Measurements from ENCODE around the gene GMDS. TPM values are rescaled to one million over a fixed set of nuclear protein-coding genes. Genes with fewer than 3 reads are reported as not detected.

Gene GMDS
- total RNA-seq, 1 experiment from 2014 or later = 31.1 TPM

- peaks cover 12% of the 10 kb centered on the region for H3K4me1 Mint-ChIP-seq (ENCODE audit: low read depth, unreplicated experiment)
- POLR2A ChIA-PET = no interaction called here
- no TSS peak for BruUV-seq (replicated peaks)
- Histone ChIP-seq H3K4me3 (ENCODE audit: low read depth, low read length) (no peak overlapping the region), H3K9me3 (no peaks in the 10 kb centered on the region), H3K4me1 (no peaks in the 10 kb centered on the region), H3K36me3 (ENCODE audit: control insufficient read depth, insufficient read depth, low read length) (no peaks in the 10 kb centered on the region), H3K27me3 (replicated peaks; ENCODE audit: control insufficient read depth, insufficient read depth, low read length) (no peaks in the 10 kb centered on the region)
- no peaks in the 10 kb centered on the region for H3K9me3 Mint-ChIP-seq (ENCODE audit: unreplicated experiment)
- H3K27ac Mint-ChIP-seq (ENCODE audit: unreplicated experiment) = no peak overlapping the region
- intact Hi-C loops (cut with micrococcal nuclease; ENCODE audit: unreplicated experiment) = loop anchor here (10.0 kb wide), 1 partner anchor 86 kb away; no protein-coding TSS in a partner anchor
- no peaks in the 10 kb centered on the region for H3K36me3 Mint-ChIP-seq (ENCODE audit: insufficient read depth, unreplicated experiment)
- no peaks in the 10 kb centered on the region for H3K27me3 Mint-ChIP-seq (ENCODE audit: insufficient read depth, unreplicated experiment)
- TF ChIP-seq, protein P1, sequence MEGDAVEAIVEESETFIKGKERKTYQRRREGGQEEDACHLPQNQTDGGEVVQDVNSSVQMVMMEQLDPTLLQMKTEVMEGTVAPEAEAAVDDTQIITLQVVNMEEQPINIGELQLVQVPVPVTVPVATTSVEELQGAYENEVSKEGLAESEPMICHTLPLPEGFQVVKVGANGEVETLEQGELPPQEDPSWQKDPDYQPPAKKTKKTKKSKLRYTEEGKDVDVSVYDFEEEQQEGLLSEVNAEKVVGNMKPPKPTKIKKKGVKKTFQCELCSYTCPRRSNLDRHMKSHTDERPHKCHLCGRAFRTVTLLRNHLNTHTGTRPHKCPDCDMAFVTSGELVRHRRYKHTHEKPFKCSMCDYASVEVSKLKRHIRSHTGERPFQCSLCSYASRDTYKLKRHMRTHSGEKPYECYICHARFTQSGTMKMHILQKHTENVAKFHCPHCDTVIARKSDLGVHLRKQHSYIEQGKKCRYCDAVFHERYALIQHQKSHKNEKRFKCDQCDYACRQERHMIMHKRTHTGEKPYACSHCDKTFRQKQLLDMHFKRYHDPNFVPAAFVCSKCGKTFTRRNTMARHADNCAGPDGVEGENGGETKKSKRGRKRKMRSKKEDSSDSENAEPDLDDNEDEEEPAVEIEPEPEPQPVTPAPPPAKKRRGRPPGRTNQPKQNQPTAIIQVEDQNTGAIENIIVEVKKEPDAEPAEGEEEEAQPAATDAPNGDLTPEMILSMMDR (IDR thresholded peaks at IDR 0.05; ENCODE audit: insufficient read depth in 1 of 2, low read depth in 1 of 2, low read length in 1 of 2, severe bottlenecking in 1 of 2, unreplicated experiment in 1 of 2) = no peak
- no peak for DNase-seq
- CTCF ChIA-PET = no interaction called here
- H3K4me3 Mint-ChIP-seq (ENCODE audit: unreplicated experiment) = no peak overlapping the region
These were observed 136.6 kb downstream of the GMDS start for GRCh38 chr6:2108700-2109306.

DNA sequence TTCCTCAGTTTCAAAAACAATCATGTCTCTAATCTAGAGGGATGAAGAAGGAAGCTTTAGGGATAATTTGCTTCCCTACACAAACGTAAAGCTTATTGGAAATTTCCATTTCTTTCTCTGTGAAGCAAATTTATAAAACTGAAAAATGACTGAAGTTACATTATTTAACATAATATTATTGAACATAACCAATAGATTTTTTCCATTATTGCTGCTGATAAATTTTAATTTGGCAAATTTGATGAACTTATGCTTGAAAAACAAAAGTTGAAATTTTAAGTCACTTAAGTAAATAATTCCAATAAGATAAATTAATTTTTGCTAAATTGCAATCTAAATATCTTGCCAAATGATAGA, 140.9 kb downstream of the GMDS start:
- Mint-ChIP-seq H3K27ac (ENCODE audit: unreplicated experiment) (no peak overlapping the region), H3K36me3 (ENCODE audit: insufficient read depth, unreplicated experiment) (no peaks in the 10 kb centered on the region), H3K4me3 (ENCODE audit: unreplicated experiment) (no peak overlapping the region), H3K27me3 (ENCODE audit: insufficient read depth, unreplicated experiment) (no peaks in the 10 kb centered on the region), H3K4me1 (ENCODE audit: low read depth, unreplicated experiment) (peaks cover 7% of the 10 kb centered on the region), H3K9me3 (ENCODE audit: unreplicated experiment) (no peaks in the 10 kb centered on the region)
- TF ChIP-seq, protein P1 (IDR thresholded peaks at IDR 0.05; ENCODE audit: insufficient read depth in 1 of 2, low read depth in 1 of 2, low read length in 1 of 2, severe bottlenecking in 1 of 2, unreplicated experiment in 1 of 2) = no peak
- CTCF ChIA-PET = interaction anchor here (0.6 to 1.4 kb wide), 8 partner anchors 22 to 581 kb away, joined by 3 to 9 read pairs (median 3); no protein-coding TSS in a partner anchor
- Histone ChIP-seq H3K4me1 (no peaks in the 10 kb centered on the region), H3K36me3 (ENCODE audit: control insufficient read depth, insufficient read depth, low read length) (no peaks in the 10 kb centered on the region), H3K9me3 (no peaks in the 10 kb centered on the region), H3K4me3 (ENCODE audit: low read depth, low read length) (no peak overlapping the region), H3K27me3 (replicated peaks; ENCODE audit: control insufficient read depth, insufficient read depth, low read length) (no peaks in the 10 kb centered on the region)
- DNase-seq = no peak
- POLR2A ChIA-PET = interaction anchor here (0.6 kb wide), 1 partner anchor 633 kb away, joined by 4 read pairs; no protein-coding TSS in a partner anchor
- intact Hi-C loops (cut with micrococcal nuclease; ENCODE audit: unreplicated experiment) = loop anchor here (2.0 to 10.0 kb wide), 3 partner anchors 90 to 508 kb away; no protein-coding TSS in a partner anchor
- BruUV-seq (replicated peaks) = no TSS peak

GRCh38 chr6:2103765-2104523, 141.5 kb downstream of the GMDS start:
- BruUV-seq (replicated peaks) = no TSS peak
- Mint-ChIP-seq H3K9me3 (ENCODE audit: unreplicated experiment) (no peaks in the 10 kb centered on the region), H3K4me3 (ENCODE audit: unreplicated experiment) (no peak overlapping the region), H3K27ac (ENCODE audit: unreplicated experiment) (no peak overlapping the region), H3K36me3 (ENCODE audit: insufficient read depth, unreplicated experiment) (no peaks in the 10 kb centered on the region), H3K4me1 (ENCODE audit: low read depth, unreplicated experiment) (peaks cover 7% of the 10 kb centered on the region), H3K27me3 (ENCODE audit: insufficient read depth, unreplicated experiment) (no peaks in the 10 kb centered on the region)
- ChIA-PET CTCF (interaction anchor here (0.6 to 1.4 kb wide), 9 partner anchors 22 to 580 kb away, joined by 3 to 9 read pairs (median 3); no protein-coding TSS in a partner anchor), POLR2A (interaction anchor here (0.6 kb wide), 1 partner anchor 634 kb away, joined by 4 read pairs; no protein-coding TSS in a partner anchor)
- peak in 1 of 2 experiments; percentile 34 for DNase-seq
- Histone ChIP-seq H3K9me3 (no peaks in the 10 kb centered on the region), H3K27me3 (replicated peaks; ENCODE audit: control insufficient read depth, insufficient read depth, low read length) (no peaks in the 10 kb centered on the region), H3K4me1 (no peaks in the 10 kb centered on the region), H3K36me3 (ENCODE audit: control insufficient read depth, insufficient read depth, low read length) (no peaks in the 10 kb centered on the region), H3K4me3 (ENCODE audit: low read depth, low read length) (no peak overlapping the region)
- TF ChIP-seq, protein P1 (IDR thresholded peaks at IDR 0.05; ENCODE audit: insufficient read depth in 1 of 2, low read depth in 1 of 2, low read length in 1 of 2, severe bottlenecking in 1 of 2, unreplicated experiment in 1 of 2) = peak in 1 of 2 experiments; percentile 58
- intact Hi-C loops (cut with micrococcal nuclease; ENCODE audit: unreplicated experiment) = loop anchor here (2.0 to 10.0 kb wide), 3 partner anchors 91 to 507 kb away; no protein-coding TSS in a partner anchor

Measured in Caco-2 (cell line).